WTC11 (cell line): Measurements from ENCODE around the gene DUOX2.
"Not testable (repeated sequence)": the region's sequence is repeated elsewhere in the genome, so short reads cannot be mapped to it uniquely, and the experiment has no call there.

Experiments used
- TF ChIP-seq, protein P1 (sequence below): sonication (generic); formaldehyde crosslinking; IDR thresholded peaks from 2 replicates; pipeline ENCODE4 v1.8.1; 2023; ENCODE audit warnings: mild to moderate bottlenecking, missing genetic modification reagents, borderline replicate concordance
- TF ChIP-seq, protein P2 (sequence below): sonication (generic); formaldehyde crosslinking; IDR thresholded peaks from 2 replicates; pipeline ENCODE4 v1.8.0; 2022; ENCODE audit warnings: mild to moderate bottlenecking, missing genetic modification reagents
- TF ChIP-seq, protein P3 (sequence below): sonication (generic); formaldehyde crosslinking; IDR thresholded peaks from 2 replicates; pipeline ENCODE4 v1.8.1; 2023; ENCODE audit warnings: mild to moderate bottlenecking, missing genetic modification reagents, moderate library complexity

DNA sequence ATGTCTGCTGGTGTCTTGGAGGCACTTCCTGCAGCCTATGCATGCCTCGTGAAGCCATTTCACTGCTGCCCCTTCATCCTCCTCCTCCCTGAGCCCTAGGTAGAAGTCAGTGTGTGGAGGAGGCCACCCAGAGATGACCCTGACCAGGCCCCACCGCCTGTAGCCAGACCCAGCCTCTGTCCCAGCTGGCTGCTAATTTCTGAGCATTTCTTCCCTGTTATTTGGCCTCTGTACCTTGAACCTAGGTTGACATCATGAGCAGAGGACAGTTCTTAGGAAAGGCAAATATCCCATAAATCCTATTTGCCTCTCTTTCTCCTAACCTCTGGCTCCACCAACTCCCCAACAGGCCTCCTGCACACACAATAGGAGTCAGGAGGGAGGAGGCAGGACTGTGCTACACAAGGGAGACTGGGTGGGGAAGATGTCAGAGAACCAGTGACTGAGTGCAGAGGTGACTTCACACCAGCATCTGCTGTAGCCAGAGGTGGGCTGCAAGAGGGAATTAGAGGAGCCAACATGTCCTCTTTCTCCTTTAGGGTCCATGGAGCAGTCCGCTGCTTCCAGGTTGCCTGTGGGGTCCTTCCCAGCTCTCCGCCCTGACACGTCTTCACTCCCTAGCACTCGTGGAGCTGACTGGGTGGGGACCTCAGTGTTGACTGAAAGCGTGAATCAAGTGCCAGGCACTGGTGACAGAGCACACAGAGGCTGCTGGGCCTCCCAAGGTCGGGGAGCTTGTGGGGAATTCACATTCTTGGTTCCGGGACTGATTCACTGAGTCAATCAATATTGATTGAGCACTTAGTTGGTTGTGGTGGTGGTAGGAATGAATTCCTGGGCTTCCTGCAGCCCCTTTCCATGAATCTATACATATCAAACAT lies 38.3 kb downstream of the DUOX2 start:
- TF ChIP-seq, protein P1, sequence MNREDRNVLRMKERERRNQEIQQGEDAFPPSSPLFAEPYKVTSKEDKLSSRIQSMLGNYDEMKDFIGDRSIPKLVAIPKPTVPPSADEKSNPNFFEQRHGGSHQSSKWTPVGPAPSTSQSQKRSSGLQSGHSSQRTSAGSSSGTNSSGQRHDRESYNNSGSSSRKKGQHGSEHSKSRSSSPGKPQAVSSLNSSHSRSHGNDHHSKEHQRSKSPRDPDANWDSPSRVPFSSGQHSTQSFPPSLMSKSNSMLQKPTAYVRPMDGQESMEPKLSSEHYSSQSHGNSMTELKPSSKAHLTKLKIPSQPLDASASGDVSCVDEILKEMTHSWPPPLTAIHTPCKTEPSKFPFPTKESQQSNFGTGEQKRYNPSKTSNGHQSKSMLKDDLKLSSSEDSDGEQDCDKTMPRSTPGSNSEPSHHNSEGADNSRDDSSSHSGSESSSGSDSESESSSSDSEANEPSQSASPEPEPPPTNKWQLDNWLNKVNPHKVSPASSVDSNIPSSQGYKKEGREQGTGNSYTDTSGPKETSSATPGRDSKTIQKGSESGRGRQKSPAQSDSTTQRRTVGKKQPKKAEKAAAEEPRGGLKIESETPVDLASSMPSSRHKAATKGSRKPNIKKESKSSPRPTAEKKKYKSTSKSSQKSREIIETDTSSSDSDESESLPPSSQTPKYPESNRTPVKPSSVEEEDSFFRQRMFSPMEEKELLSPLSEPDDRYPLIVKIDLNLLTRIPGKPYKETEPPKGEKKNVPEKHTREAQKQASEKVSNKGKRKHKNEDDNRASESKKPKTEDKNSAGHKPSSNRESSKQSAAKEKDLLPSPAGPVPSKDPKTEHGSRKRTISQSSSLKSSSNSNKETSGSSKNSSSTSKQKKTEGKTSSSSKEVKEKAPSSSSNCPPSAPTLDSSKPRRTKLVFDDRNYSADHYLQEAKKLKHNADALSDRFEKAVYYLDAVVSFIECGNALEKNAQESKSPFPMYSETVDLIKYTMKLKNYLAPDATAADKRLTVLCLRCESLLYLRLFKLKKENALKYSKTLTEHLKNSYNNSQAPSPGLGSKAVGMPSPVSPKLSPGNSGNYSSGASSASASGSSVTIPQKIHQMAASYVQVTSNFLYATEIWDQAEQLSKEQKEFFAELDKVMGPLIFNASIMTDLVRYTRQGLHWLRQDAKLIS (CRISPR knock-in tag), result not testable (repeated sequence)
- TF ChIP-seq, protein P2, sequence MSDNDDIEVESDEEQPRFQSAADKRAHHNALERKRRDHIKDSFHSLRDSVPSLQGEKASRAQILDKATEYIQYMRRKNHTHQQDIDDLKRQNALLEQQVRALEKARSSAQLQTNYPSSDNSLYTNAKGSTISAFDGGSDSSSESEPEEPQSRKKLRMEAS, result not testable (repeated sequence)
- TF ChIP-seq, protein P3, sequence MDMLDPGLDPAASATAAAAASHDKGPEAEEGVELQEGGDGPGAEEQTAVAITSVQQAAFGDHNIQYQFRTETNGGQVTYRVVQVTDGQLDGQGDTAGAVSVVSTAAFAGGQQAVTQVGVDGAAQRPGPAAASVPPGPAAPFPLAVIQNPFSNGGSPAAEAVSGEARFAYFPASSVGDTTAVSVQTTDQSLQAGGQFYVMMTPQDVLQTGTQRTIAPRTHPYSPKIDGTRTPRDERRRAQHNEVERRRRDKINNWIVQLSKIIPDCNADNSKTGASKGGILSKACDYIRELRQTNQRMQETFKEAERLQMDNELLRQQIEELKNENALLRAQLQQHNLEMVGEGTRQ (CRISPR knock-in tag), result not testable (repeated sequence)
